CD4-positive, alpha-beta T cell treated with Interleukin-17A for 1 hour (primary cell): ENCODE data around the gene SETD3.

ENCODE experiments used
- DNase-seq: peaks from one replicate; pipeline ENCODE4 v3.0.0-alpha.2; 2020

SETD3 gene

GRCh38 chr14:99516156-99516870 lies 35.7 kb upstream of the SETD3 start:
- no peak for DNase-seq

- DNase-seq: no peak
These were observed 34.9 kb upstream of the SETD3 start for GRCh38 chr14:99515301-99516155.

DNA sequence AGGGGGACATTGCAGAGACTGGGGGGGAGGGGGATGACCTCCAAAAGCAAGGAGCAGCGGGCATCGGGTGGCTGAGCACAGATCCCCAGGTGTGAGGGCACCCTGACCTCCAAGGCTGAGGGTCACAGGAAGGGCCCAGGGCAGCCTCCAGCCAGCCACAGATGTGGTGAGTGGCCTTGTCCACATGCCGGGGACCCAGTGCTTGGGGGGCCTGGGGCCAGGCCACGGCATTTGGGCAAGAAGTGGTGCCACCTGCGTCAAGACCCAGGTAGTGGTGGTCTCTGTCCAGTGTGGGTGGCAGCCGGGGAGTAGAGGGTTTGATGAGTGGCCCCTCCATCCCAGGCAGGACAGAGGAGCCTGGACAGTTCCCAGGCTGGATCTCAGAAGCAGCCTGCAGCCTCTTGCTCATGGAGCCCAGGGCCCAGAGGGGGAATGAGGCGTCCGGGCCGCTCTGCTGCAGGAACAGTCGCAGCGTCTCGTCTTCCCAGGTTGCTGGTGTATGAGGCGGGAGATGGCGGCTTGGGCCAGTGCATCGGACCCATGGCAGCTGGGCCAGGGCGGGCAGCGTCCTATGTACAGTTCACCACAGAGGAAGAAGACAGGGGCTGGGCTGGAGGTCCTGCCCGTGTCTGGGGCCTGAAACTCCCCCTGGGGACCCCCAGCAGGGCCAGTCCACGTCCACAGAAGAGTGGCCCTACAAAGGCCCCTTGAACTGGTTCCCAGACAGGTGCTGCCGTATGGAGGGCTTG lies 34.1 kb upstream of the SETD3 start:
- no peak for DNase-seq

DNA sequence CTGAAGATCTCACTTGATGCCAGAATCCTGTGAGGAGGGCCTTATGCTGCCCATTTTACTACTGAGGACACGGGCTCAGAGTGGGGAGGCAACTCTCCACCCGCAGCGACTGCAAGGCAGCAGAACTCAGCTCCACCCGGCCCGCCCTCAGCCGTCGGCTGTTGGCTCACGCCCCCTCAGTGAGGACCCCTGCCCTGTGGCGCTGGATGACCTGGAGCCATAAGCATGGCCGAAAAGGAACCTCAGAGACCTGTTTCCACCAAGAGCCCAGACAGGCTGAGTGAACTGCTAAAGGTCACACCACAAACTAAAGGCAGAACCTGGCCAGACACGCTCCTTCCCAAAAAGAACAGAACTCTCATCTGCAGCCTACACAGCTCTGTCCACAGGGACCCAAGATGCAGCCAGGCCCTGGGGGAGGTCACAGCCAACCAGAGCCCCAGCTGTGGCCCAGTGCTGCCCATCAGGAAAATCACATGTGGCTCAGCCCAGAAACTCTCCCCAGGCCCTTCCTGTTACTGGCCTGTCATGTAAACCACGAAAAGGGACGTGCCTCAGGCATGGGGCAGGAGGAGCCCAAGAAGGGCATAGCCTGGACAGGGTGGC lies 33.4 kb upstream of the SETD3 start:
- no peak for DNase-seq

DNA sequence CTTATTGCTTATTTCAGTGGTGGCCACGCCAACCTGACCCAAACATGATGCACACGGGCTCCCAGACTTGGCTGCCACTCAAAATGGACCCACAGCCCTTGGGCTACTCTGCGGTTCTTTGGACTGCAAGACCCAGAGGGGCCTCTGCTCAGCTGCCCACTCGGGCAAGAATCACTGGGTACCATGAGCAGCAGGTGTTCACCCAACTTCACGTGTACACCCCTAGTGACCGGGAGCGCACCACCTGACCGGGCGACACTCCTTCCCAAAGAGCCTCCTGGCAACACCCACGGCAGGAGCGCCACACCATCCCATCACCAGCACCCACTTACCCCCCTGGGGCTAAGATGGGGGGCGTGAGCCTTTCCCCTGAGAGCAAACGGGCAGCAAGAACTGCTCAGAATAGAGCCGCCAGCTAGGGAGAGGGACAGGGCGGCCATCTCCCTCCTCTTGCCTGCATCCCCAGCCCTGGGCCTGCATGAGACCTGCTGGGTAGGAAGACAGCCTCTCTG lies 32.6 kb upstream of the SETD3 start:
- no peak for DNase-seq

GRCh38 chr14:99512571-99513182 lies 32.0 kb upstream of the SETD3 start:
- no peak for DNase-seq

DNA sequence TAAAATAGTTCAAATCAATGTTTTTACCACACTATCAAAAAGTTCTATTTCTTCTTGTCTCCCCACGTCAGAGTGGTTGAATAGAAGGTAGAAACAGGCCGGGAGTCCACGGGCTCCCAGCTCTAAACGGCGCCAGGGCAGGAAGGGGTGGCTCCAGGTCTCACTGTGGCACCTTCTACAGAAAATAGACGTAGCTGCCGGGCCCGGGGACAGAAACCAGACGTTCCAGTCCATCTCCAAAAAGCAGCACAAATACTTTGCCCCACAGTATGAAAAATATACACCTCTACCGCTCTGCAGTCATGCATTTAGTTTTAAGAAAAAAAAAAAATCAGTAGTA lies 31.4 kb upstream of the SETD3 start:
- DNase-seq: no peak

DNA sequence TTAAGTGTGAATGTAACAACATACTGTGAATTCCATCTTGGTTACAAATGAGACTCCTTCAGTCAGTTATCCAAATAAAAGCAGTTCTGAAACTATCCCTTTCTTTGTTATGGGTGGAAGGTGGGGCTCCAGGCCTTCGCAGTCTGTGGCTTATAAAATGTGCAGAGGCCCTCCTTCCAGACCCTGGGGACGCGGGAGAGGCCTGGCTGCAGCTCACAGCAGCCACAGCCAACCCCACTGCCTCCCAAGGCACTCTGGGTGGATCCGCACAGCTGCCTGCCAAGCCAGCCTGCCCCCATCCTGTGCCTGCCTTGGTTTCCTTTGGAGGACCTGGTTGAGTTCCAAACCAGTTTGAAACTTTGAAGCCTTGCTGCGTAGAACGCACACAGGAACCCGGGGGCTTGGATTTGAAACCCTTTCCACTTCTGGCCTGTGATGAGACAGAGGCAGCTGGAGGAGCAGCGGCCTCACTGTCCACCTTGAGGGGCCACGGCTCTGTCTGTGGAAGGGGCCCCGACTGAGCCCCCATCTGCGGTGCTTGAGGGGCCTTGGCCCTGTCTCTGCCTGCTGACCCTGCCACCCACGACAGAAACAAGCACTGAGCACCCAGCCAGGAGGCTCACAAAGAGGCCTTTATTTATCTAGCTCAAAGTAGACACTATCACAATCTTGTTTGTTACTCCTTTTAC lies 30.9 kb upstream of the SETD3 start:
- no peak for DNase-seq

- DNase-seq: no peak
These were observed 30.0 kb upstream of the SETD3 start for GRCh38 chr14:99510556-99511139.

DNA sequence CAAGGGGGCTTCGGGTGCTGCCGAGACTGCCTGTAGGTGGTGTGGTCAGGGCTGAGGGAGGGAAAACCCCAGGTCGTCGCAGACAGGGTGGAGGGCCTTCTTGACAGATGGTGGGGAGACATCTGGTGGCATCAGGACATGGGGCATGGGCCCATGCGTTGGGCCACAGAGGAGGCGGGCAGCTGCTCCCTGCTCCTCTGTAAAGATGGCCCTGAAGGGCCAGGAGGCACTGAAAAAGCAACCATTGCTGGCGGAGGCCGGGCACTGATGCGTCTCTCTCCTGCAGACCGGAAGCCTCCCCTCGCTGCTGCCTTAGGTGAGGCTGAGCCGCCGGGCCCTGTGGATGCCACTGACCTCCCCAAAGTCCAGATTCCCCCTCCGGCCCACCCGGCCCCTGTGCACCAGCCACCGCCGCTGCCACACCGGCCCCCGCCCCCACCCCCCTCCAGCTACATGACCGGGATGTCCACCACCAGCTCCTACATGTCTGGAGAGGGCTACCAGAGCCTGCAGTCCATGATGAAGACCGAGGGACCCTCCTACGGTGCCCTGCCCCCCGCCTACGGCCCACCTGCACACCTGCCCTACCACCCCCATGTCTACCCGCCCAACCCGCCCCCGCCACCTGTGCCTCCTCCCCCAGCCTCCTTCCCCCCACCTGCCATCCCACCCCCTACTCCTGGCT lies 29.4 kb upstream of the SETD3 start:
- DNase-seq: no peak

GRCh38 chr14:99508896-99509629 lies 28.4 kb upstream of the SETD3 start:
- no peak for DNase-seq

- DNase-seq: no peak
These were observed 27.4 kb upstream of the SETD3 start for GRCh38 chr14:99507860-99508640.

GRCh38 chr14:99506276-99506675 lies 25.6 kb upstream of the SETD3 start:
- no peak for DNase-seq

- no peak for DNase-seq
These were observed 24.4 kb upstream of the SETD3 start for GRCh38 chr14:99505089-99505488.

- no peak for DNase-seq
These were observed 23.3 kb upstream of the SETD3 start for GRCh38 chr14:99503848-99504453.

GRCh38 chr14:99502989-99503421 lies 22.3 kb upstream of the SETD3 start:
- DNase-seq: no peak

GRCh38 chr14:99497894-99498293 lies 17.2 kb upstream of the SETD3 start:
- DNase-seq: no peak

DNA sequence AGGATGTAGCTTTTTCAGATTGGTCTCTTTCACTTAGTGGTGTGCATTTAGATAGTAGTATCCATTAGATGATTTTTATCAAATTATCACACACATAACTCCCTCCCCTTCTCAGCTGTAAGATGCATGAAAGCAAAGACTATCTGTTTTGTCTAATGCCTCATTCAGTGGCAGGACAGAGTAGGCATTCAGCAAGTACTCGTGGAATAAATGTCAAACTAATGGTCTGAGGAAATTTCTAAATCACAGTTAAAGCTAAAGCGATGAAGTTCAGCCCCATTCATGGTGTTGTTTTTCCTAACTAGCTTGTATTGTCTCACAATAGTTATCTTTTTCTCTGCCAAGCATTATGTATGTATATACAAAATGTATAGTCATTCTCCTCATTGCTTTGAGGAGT lies 16.7 kb upstream of the SETD3 start:
- no peak for DNase-seq

DNA sequence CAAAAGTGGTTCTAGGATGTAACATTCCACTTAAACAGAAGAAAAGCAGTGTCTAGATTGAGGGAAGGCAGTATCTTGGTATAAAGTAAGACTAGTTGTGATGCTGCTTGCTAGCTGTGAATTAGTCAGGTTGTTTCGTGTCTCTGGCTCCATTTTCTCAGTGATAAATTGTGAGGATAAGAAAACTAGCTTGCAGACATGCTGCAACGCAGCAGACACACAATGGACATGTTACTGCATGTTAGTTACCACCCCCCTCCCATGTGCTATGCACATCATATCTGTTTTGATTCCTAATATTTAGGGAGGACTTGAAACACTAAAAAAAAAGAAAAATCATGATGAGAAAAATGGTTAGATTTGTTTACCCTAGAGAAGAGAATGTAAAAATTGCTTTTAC lies 3.4 kb upstream of the SETD3 start:
- DNase-seq: no peak
